GM18520 (cell line): ENCODE measurements around the gene ZNF697.
"Not testable (repeated sequence)": the region's sequence is repeated elsewhere in the genome, so short reads cannot be mapped to it uniquely, and the experiment has no call there.

Source experiments
- ATAC-seq: cut with Tn5 transposase; IDR thresholded peaks from one replicate; pipeline ENCODE4 v1.9.1; 2021; ENCODE audit not compliant: unreplicated experiment

The ZNF697 gene

GRCh38 chr1:119647734-119648619 lies at the start of gene ZNF697:
ZNF697 (minus strand) TSS chr1:119648266; CDS start chr1:119626100, 22,166 bp downstream.
- peak; percentile 41 for ATAC-seq

GRCh38 chr1:119697598-119697997 lies 49.5 kb upstream of the ZNF697 start:
- ATAC-seq, result no peak

- not testable (repeated sequence) for ATAC-seq
Measured at GRCh38 chr1:119696863-119697262, 48.8 kb upstream of the ZNF697 start.

- no peak for ATAC-seq
Measured at GRCh38 chr1:119689511-119689910, 41.4 kb upstream of the ZNF697 start.

GRCh38 chr1:119688810-119689209 lies 40.7 kb upstream of the ZNF697 start:
- ATAC-seq, result no peak

GRCh38 chr1:119687434-119688079 lies 39.5 kb upstream of the ZNF697 start:
- no peak for ATAC-seq

GRCh38 chr1:119686661-119687060 lies 38.6 kb upstream of the ZNF697 start:
- ATAC-seq, result no peak

GRCh38 chr1:119683893-119684292 lies 35.8 kb upstream of the ZNF697 start:
- ATAC-seq, result no peak

- no peak for ATAC-seq
Measured at GRCh38 chr1:119682141-119682540, 34.1 kb upstream of the ZNF697 start.

GRCh38 chr1:119681560-119681959 lies 33.5 kb upstream of the ZNF697 start:
- no peak for ATAC-seq

GRCh38 chr1:119680723-119681122 lies 32.7 kb upstream of the ZNF697 start:
- ATAC-seq, result no peak

GRCh38 chr1:119680193-119680592 lies 32.1 kb upstream of the ZNF697 start:
- no peak for ATAC-seq

GRCh38 chr1:119679223-119679622 lies 31.2 kb upstream of the ZNF697 start:
- ATAC-seq, result no peak

GRCh38 chr1:119676571-119677206 lies 28.6 kb upstream of the ZNF697 start:
- ATAC-seq, result no peak

GRCh38 chr1:119675349-119676345 lies 27.6 kb upstream of the ZNF697 start:
- no peak for ATAC-seq

- no peak for ATAC-seq
Measured at GRCh38 chr1:119674835-119675289, 26.8 kb upstream of the ZNF697 start.

GRCh38 chr1:119674111-119674526 lies 26.1 kb upstream of the ZNF697 start:
- ATAC-seq, result no peak

GRCh38 chr1:119673171-119673940 lies 25.3 kb upstream of the ZNF697 start:
- no peak for ATAC-seq

- no peak for ATAC-seq
Measured at GRCh38 chr1:119670898-119671297, 22.8 kb upstream of the ZNF697 start.

GRCh38 chr1:119667173-119667572 lies 19.1 kb upstream of the ZNF697 start:
- no peak for ATAC-seq
